Activated B cell treated with CpG ODN at 0.5 μM for 24 hours (primary cell): Measurements from ENCODE around the gene ADGRA1. TPM values are rescaled to one million over a fixed set of nuclear protein-coding genes. Genes with fewer than 3 reads are reported as not detected.

Experiments
- ATAC-seq: fragments of 200-7000 bp; cut with Tn5 transposase; one replicate; pipeline ENCODE4 v1.10.0; 2021; ENCODE audit warnings: low read depth, mild to moderate bottlenecking, moderate library complexity
- CTCF ChIA-PET: fragments of 350-600 bp; sonication (Branson Sonifier 250); formaldehyde crosslinking; loops from one replicate; lab custom pipeline; 2021; ENCODE audit warnings: antibody characterized with exemption; lab: Charles Lee
- POLR2A ChIA-PET: fragments of 350-600 bp; sonication (Branson Sonifier 250); formaldehyde crosslinking; loops from one replicate; lab custom pipeline; 2021; ENCODE audit warnings: antibody characterized with exemption; lab: Charles Lee
- DNase-seq: peaks from one replicate; pipeline ENCODE4 v3.0.0; 2022
- H3K27ac Mint-ChIP-seq: one replicate; pipeline ENCODE4 v1.8.0; 2020; ENCODE audit warnings: mixed read lengths
- H3K27me3 Mint-ChIP-seq: one replicate; pipeline ENCODE4 v1.8.0; 2021; ENCODE audit warnings: mixed read lengths
- H3K36me3 Mint-ChIP-seq: one replicate; pipeline ENCODE4 v1.8.0; 2021; ENCODE audit warnings: low read depth, mixed read lengths
- H3K4me1 Mint-ChIP-seq: one replicate; pipeline ENCODE4 v1.8.0; 2021; ENCODE audit warnings: mixed read lengths
- H3K4me3 Mint-ChIP-seq: one replicate; pipeline ENCODE4 v1.8.0; 2020; ENCODE audit warnings: mild to moderate bottlenecking, mixed read lengths
- H3K9me3 Mint-ChIP-seq: one replicate; pipeline ENCODE4 v1.8.0; 2020; ENCODE audit warnings: mixed read lengths
- CTCF ChIP-seq: fragments of 200-600 bp; IDR thresholded peaks from one replicate; pipeline ENCODE4 v1.8.0; 2022; ENCODE audit warnings: antibody characterized with exemption, mild to moderate bottlenecking
- intact Hi-C: fragments of 100-400 bp; cut with micrococcal nuclease; formaldehyde crosslinking; loops from one replicate; pipeline ENCODE4 v1.15.1; 2024
- total RNA-seq: library from RNA; stranded (reverse); gene quantifications from 2 replicates; pipeline ENCODE4 v1.2.3, GENCODE V29; 2022

ADGRA1 gene
- total RNA-seq, 1 donor from 2014 or later: not detected

DNA sequence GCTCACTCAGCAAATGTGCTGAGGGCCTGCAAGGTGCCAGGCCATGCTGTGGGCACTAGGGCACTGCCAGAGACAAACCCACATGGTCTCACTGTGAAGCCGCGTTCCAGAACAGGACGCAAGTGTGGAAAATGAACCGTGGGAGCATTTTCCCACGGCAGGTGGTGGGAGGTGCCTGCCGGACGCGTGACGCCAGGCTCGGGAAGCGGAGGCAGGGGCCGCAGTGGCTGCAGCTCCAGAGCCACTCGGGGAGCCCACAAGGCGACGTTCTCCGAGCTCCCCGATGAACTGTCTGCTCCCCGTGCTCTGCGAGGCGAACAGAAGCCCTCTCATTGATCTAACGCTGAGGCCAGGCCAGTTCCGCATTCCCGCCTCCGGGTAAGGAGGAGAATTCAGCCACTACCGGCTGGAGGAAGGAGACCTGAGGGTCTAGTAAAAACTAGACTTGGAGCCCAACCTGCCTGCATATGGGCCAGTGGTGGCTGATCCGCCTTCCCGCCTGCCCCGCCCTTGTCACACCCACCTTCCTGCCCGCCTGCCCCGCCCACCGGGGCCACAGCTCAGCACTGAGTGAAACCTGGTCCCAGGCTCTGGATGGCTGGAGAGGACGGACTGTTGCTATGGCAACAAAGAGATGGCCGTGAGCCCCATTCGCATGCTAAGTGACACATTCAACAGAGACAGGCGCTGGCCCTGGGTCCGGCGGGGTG is 13.1 kb downstream of the ADGRA1 start:
- POLR2A ChIA-PET: no interaction called here
- Mint-ChIP-seq H3K4me3 (no peak overlapping the region), H3K36me3 (no peaks in the 10 kb centered on the region), H3K4me1 (no peaks in the 10 kb centered on the region), H3K27ac (no peak overlapping the region), H3K27me3 (peaks cover 10% of the 10 kb centered on the region), H3K9me3 (no peaks in the 10 kb centered on the region)
- no peak for TF ChIP-seq CTCF
- CTCF ChIA-PET: no interaction called here
- no peak for DNase-seq
- intact Hi-C loops: no loop called here
- ATAC-seq: no peak

GRCh38 chr10:133101416-133101810 is 13.7 kb downstream of the ADGRA1 start:
- intact Hi-C loops: no loop called here
- no peaks in the 10 kb centered on the region for H3K4me1 Mint-ChIP-seq
- ATAC-seq (no peak), DNase-seq (no peak)
- CTCF ChIA-PET: no interaction called here
- POLR2A ChIA-PET: no interaction called here
- H3K27ac Mint-ChIP-seq: no peak overlapping the region
- H3K9me3 Mint-ChIP-seq: no peaks in the 10 kb centered on the region
- H3K36me3 Mint-ChIP-seq: no peaks in the 10 kb centered on the region
- H3K27me3 Mint-ChIP-seq: peaks cover 10% of the 10 kb centered on the region
- TF ChIP-seq CTCF: no peak
- no peak overlapping the region for H3K4me3 Mint-ChIP-seq

DNA sequence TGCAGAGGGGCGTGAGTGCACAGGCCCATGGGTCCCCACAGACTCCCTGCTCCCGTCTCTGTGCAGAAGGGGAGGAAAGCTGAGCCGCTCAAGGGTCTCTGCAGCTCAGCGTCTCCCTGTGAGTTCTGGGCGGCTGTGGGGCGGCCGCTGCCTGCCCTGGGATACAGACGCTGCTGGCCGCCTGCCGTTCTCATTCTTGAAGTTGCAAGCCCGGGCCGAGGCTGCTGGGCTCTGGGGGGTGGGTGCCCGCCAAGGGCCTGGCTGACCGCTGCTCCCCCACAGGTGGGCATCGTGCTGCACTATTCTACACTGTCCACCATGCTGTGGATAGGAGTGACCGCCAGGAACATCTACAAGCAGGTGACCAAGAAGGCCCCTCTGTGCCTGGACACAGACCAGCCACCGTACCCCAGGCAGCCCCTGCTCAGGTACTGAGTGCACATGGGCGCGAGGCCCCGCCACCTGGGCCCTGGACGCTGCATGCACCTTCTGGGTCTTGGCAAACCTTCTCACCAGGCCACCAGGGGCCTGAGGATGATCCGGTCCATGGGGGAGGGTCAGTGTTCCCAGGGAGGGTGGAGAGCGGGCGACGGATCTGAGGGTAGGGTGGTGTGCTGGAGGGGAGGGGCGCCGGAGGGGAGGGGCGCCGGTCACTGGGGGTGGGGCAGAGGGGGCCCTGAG is 14.8 kb downstream of the ADGRA1 start:
- no peak overlapping the region for H3K27ac Mint-ChIP-seq
- no peak overlapping the region for H3K4me3 Mint-ChIP-seq
- DNase-seq: no peak
- ChIA-PET POLR2A (no interaction called here), CTCF (no interaction called here)
- no peak for TF ChIP-seq CTCF
- H3K4me1 Mint-ChIP-seq: no peaks in the 10 kb centered on the region
- no peak for ATAC-seq
- intact Hi-C loops: no loop called here
- H3K9me3 Mint-ChIP-seq: peaks cover 8% of the 10 kb centered on the region
- H3K36me3 Mint-ChIP-seq: no peaks in the 10 kb centered on the region
- peaks cover 10% of the 10 kb centered on the region for H3K27me3 Mint-ChIP-seq

GRCh38 chr10:133103311-133103910 is 15.7 kb downstream of the ADGRA1 start:
- ChIA-PET POLR2A (no interaction called here), CTCF (no interaction called here)
- no peak overlapping the region for H3K27ac Mint-ChIP-seq
- TF ChIP-seq CTCF: no peak
- DNase-seq: no peak
- intact Hi-C loops: no loop called here
- H3K36me3 Mint-ChIP-seq: no peaks in the 10 kb centered on the region
- no peak for ATAC-seq
- H3K27me3 Mint-ChIP-seq: peaks cover 10% of the 10 kb centered on the region
- H3K4me3 Mint-ChIP-seq: no peak overlapping the region
- H3K4me1 Mint-ChIP-seq: no peaks in the 10 kb centered on the region
- peaks cover 14% of the 10 kb centered on the region for H3K9me3 Mint-ChIP-seq
